IMR-90 (cell line): Measurements from ENCODE around the gene FAM114A2. TPM values are rescaled to one million over a fixed set of nuclear protein-coding genes. Genes with fewer than 3 reads are reported as not detected.

Experiments
- ATAC-seq: fragments of 200-7000 bp; cut with Tn5 transposase; 2 replicates; pipeline ENCODE4 v1.9.1; 2020; ENCODE audit warnings: low read depth, mild to moderate bottlenecking, moderate library complexity
- BruUV-seq: library from RNA; stranded (reverse); fragments of 400-500 nt; replicated peaks from 2 replicates; lab custom pipeline; 2021; lab: Mats Ljungman, UMichigan
- CTCF ChIA-PET: fragments of 300-600 bp; formaldehyde crosslinking; extraction: SDS; loops from one replicate; lab custom pipeline; 2021; ENCODE audit warnings: antibody characterized with exemption; lab: Yijun Ruan, JAX
- POLR2A ChIA-PET: fragments of 300-600 bp; sonication (Branson Sonifier 250); formaldehyde crosslinking; loops from one replicate; lab custom pipeline; 2022; ENCODE audit warnings: antibody characterized with exemption; ENCODE audit not compliant: unreplicated experiment; lab: Charles Lee
- DNase-seq: peaks from one replicate; pipeline ENCODE4 v3.0.0; 2013
- H2AFZ ChIP-seq: replicated peaks from 2 replicates; pipeline ENCODE3; 2013; ENCODE audit warnings: low read length, mild to moderate bottlenecking; ENCODE audit not compliant: poor library complexity
- H2AK5ac ChIP-seq: 2 replicates; pipeline ENCODE4 v1.6.1; 2013; ENCODE audit warnings: low read depth, low read length, inconsistent platforms
- H2AK9ac ChIP-seq: replicated peaks from 2 replicates; pipeline ENCODE3; 2013; ENCODE audit warnings: mild to moderate bottlenecking, low read depth, low read length, moderate library complexity; ENCODE audit not compliant: poor library complexity
- H2BK120ac ChIP-seq: 2 replicates; pipeline ENCODE4 v1.6.1; 2013; ENCODE audit warnings: low read depth, low read length, inconsistent platforms
- H2BK15ac ChIP-seq: 3 replicates; pipeline ENCODE4 v1.6.1; 2013; ENCODE audit warnings: low read depth, low read length, inconsistent platforms
- H2BK20ac ChIP-seq: 2 replicates; pipeline ENCODE4 v1.6.1; 2013; ENCODE audit warnings: low read depth, mild to moderate bottlenecking, inconsistent platforms, low read length, moderate library complexity
- H2BK5ac ChIP-seq: 2 replicates; pipeline ENCODE4 v1.6.1; 2013; ENCODE audit warnings: mild to moderate bottlenecking, low read depth, low read length, inconsistent platforms; ENCODE audit not compliant: poor library complexity, severe bottlenecking
- H3K14ac ChIP-seq: replicated peaks from 2 replicates; pipeline ENCODE4 v1.6.1; 2013; ENCODE audit warnings: low read depth, low read length, inconsistent platforms
- H3K18ac ChIP-seq: 2 replicates; pipeline ENCODE4 v1.6.1; 2013; ENCODE audit warnings: low read depth, low read length, control low read depth
- H3K23ac ChIP-seq: 2 replicates; pipeline ENCODE4 v1.6.1; 2013; ENCODE audit warnings: low read depth, low read length, inconsistent platforms
- H3K27ac ChIP-seq: 2 replicates; pipeline ENCODE4 v1.5.1; 2013; ENCODE audit warnings: mild to moderate bottlenecking, control low read depth, low read length; ENCODE audit not compliant: insufficient read depth
- H3K27me3 ChIP-seq: 2 replicates; pipeline ENCODE4 v1.6.1; 2013; ENCODE audit warnings: low read length; ENCODE audit not compliant: control insufficient read depth, insufficient read depth
- H3K36me3 ChIP-seq: 2 replicates; pipeline ENCODE4 v1.6.1; 2013; ENCODE audit warnings: low read length, mixed read lengths; ENCODE audit not compliant: control insufficient read depth, insufficient read depth
- H3K4ac ChIP-seq: 2 replicates; pipeline ENCODE4 v1.6.1; 2013; ENCODE audit warnings: low read depth, low read length, inconsistent platforms
- H3K4me1 ChIP-seq: 2 replicates; pipeline ENCODE4 v1.6.1; 2013; ENCODE audit warnings: low read length, mixed read lengths; ENCODE audit not compliant: control insufficient read depth, insufficient read depth
- H3K4me2 ChIP-seq: 2 replicates; pipeline ENCODE4 v1.6.1; 2013; ENCODE audit warnings: low read depth, mild to moderate bottlenecking, control low read depth, low read length, moderate library complexity
- H3K4me3 ChIP-seq: 2 replicates; pipeline ENCODE4 v1.5.1; 2013; ENCODE audit warnings: low read depth, mild to moderate bottlenecking, control low read depth, low read length, moderate library complexity; ENCODE audit not compliant: insufficient read depth
- H3K56ac ChIP-seq: 2 replicates; pipeline ENCODE4 v1.6.1; 2013; ENCODE audit warnings: low read length, inconsistent platforms; ENCODE audit not compliant: insufficient read depth; ENCODE audit errors: extremely low read depth
- H3K79me1 ChIP-seq, 2 experiments: 2 replicates each; pipeline ENCODE4 v1.6.1; 2013; ENCODE audit warnings: low read length in 2 of 2, inconsistent platforms in 1 of 2, low read depth in 1 of 2
- H3K9ac ChIP-seq: 2 replicates; pipeline ENCODE4 v1.6.1; 2013; ENCODE audit warnings: low read depth, low read length, control low read depth
- H3K9me1 ChIP-seq: 2 replicates; pipeline ENCODE4 v1.6.1; 2013; ENCODE audit warnings: low read length, inconsistent platforms; ENCODE audit not compliant: insufficient read depth
- H3K9me3 ChIP-seq: 2 replicates; pipeline ENCODE4 v1.6.1; 2013; ENCODE audit warnings: low read length; ENCODE audit not compliant: control insufficient read depth, insufficient read depth
- H4K20me1 ChIP-seq: 2 replicates; pipeline ENCODE4 v1.6.1; 2013; ENCODE audit warnings: low read length, inconsistent platforms; ENCODE audit not compliant: insufficient read depth
- H4K5ac ChIP-seq: 2 replicates; pipeline ENCODE4 v1.6.1; 2013; ENCODE audit warnings: mild to moderate bottlenecking, low read depth, low read length, control low read depth
- H4K8ac ChIP-seq, 2 experiments: 2 replicates each; pipeline ENCODE4 v1.6.1; 2013; ENCODE audit warnings: low read depth in 2 of 2, low read length in 2 of 2, control low read depth in 1 of 2, inconsistent platforms in 1 of 2
- H4K91ac ChIP-seq: 2 replicates; pipeline ENCODE4 v1.6.1; 2013; ENCODE audit warnings: low read depth, low read length, inconsistent platforms; ENCODE audit not compliant: insufficient read depth
- CEBPB ChIP-seq: IDR thresholded peaks from 2 replicates; pipeline ENCODE4 v1.6.1; 2012; ENCODE audit warnings: low read depth, low read length, improper control_type of control experiment
- CTCF ChIP-seq: conservative IDR thresholded peaks from 2 replicates; pipeline ENCODE4 v1.5.1; 2012; ENCODE audit warnings: mild to moderate bottlenecking, low read depth, low read length, improper control_type of control experiment
- MAFK ChIP-seq: IDR thresholded peaks from 2 replicates; pipeline ENCODE4 v1.6.1; 2012; ENCODE audit warnings: low read depth, low read length, improper control_type of control experiment
- RAD21 ChIP-seq: IDR thresholded peaks from 2 replicates; pipeline ENCODE4 v1.6.1; 2012; ENCODE audit warnings: low read length, improper control_type of control experiment
- SMC3 ChIP-seq: fragments of 150-350 bp; IDR thresholded peaks from 2 replicates; pipeline ENCODE4 v1.6.1; 2016; ENCODE audit warnings: low read depth, mild to moderate bottlenecking, antibody characterized with exemption, low read length, moderate library complexity
- WGBS, 2 experiments: methylation state at CpG; one replicate each; pipeline versions ENCODE4 v1.1.5 to v1.1.7; 2013; ENCODE audit warnings: missing lambda C conversion rate in 2 of 2; ENCODE audit not compliant: insufficient read length in 1 of 2; ENCODE audit errors: extremely low coverage in 2 of 2; 5-methylcytosine and 5-hydroxymethylcytosine counted together
- dilution Hi-C: fragments of 300-500 bp; cut with HindIII; formaldehyde crosslinking; loops from one replicate; pipeline ENCODE4 v1.14.3; 2018; ENCODE audit warnings: low sequenced_read_pairs; ENCODE audit not compliant: unreplicated experiment
- in situ Hi-C: fragments of 300-500 bp; cut with MboI; formaldehyde crosslinking; loops from 3 replicates; pipeline ENCODE4 v1.14.3; 2019; ENCODE audit warnings: low sequenced_read_pairs, inconsistent platforms, mixed read lengths
- intact Hi-C: fragments of 100-400 bp; cut with micrococcal nuclease; formaldehyde crosslinking; loops from 2 replicates; pipeline ENCODE4 v1.10.0; 2022
- polyA plus RNA-seq, 3 experiments: library from polyadenylated mRNA; depleted of rRNA; stranded (reverse); fragments of >200 nt; gene quantifications; 2 replicates each; pipeline ENCODE4 v1.2.3, GENCODE V29; 2012; ENCODE audit warnings: low replicate concordance in 1 of 3
- total RNA-seq: library from RNA; depleted of rRNA; stranded (reverse); fragments of >200 nt; gene quantifications from 2 replicates; pipeline ENCODE4 v1.2.3, GENCODE V29; 2012

FAM114A2 gene
- total and polyA plus RNA-seq, 2 of the 4 experiments (the other 2 are of a cell fraction): 13.2 to 41.2 TPM

DNA sequence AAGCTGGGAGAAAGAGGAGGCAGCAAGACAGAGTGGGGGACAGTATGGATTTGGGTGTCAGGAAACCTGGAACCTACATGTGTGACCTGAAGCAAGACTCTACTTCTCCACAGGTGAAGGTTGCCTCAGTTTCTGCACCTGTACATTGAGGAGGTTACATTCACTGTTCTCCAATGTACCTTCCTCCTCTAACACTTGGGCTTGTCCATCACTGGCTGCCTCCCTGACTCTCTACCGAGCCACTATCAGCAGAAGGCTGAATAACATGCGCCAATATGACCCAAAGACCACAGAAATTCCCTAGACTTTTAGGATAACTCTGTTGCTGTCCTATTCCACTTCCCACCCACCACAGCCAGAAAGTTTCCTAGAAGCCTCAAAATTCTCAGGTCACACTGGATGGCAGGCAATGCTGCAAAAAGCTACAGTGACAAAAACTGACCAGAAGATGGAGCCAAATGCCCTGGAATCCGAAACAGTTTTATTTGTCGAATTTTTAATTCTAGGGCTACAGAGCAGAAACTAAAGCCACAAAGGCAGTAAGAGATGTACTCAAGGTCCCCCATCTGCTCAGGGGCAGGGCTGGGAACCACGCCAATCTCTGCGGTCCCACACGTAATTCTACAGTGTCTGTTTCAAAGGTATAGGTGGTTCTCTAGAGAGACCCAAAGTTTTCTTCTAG, 64.4 kb downstream of the FAM114A2 start:
- Histone ChIP-seq H4K5ac (no peak overlapping the region), H2AK9ac (no peak overlapping the region), H2BK20ac (no peak overlapping the region), H3K4me3 (no peak overlapping the region), H3K9me3 (no peaks in the 10 kb centered on the region), H4K8ac (no peak overlapping the region), H3K79me1 (no peaks in the 10 kb centered on the region), H3K4me2 (no peak overlapping the region), H3K36me3 (no peaks in the 10 kb centered on the region), H2AK5ac (no peak overlapping the region), H3K9ac (no peak overlapping the region), H4K20me1 (no peaks in the 10 kb centered on the region), H3K18ac (no peak overlapping the region), H3K23ac (no peak overlapping the region), H3K4me1 (no peaks in the 10 kb centered on the region), H3K14ac (no peak overlapping the region), H2BK15ac (no peak overlapping the region), H2AFZ (no peak overlapping the region), H3K56ac (no peak overlapping the region), H3K9me1 (no peaks in the 10 kb centered on the region), H3K27ac (no peak overlapping the region), H2BK5ac (no peak overlapping the region), H4K91ac (no peak overlapping the region), H3K27me3 (peaks cover 30% of the 10 kb centered on the region), H2BK120ac (no peak overlapping the region), H3K4ac (no peak overlapping the region)
- ATAC-seq (peak; percentile 77), DNase-seq (peak; percentile 40)
- 8% methylated on average over 2 of the region's 7 CpGs; no CpG with 5 or more reads in 1 of the 2 experiments for WGBS, 2 experiments
- no TSS peak for BruUV-seq
- POLR2A ChIA-PET: no interaction called here
- in situ Hi-C loops (no loop called here), intact Hi-C loops (loop anchor here (1.0 to 5.0 kb wide), 3 partner anchors 206 to 666 kb away; no protein-coding TSS in a partner anchor), dilution Hi-C loops (no loop called here)
- CTCF ChIA-PET: interaction anchor here (0.6 to 1.6 kb wide), 8 partner anchors 9 to 223 kb away, joined by 3 to 5 read pairs (median 3); no protein-coding TSS in a partner anchor
- peak; percentile 86 for TF ChIP-seq CTCF
- TF ChIP-seq RAD21: peak; percentile 87
- peak; percentile 72 for TF ChIP-seq SMC3
- no peak for TF ChIP-seq CEBPB
- no peak for TF ChIP-seq MAFK
